CD4-positive, alpha-beta T cell (primary cell): Measurements from ENCODE around the gene IGFLR1. TPM values are rescaled to one million over a fixed set of nuclear protein-coding genes. Genes with fewer than 3 reads are reported as not detected.
A peak's percentile ranks its signal among the peaks of the same experiment; 100 is the strongest.

Experiments
- ATAC-seq: fragments of 200-7000 bp; cut with Tn5 transposase; one replicate; pipeline ENCODE4 v1.10.0; 2022; ENCODE audit warnings: mild to moderate bottlenecking; ENCODE audit not compliant: poor library complexity
- CTCF ChIA-PET: fragments of 350-600 bp; sonication (Branson Sonifier 250); formaldehyde crosslinking; loops from one replicate; lab custom pipeline; 2021; ENCODE audit warnings: antibody characterized with exemption, inconsistent platforms; lab: Charles Lee
- POLR2A ChIA-PET: fragments of 350-600 bp; sonication (Branson Sonifier 250); formaldehyde crosslinking; loops from one replicate; lab custom pipeline; 2021; ENCODE audit warnings: antibody characterized with exemption, inconsistent platforms; lab: Charles Lee
- DNase-seq, 14 experiments: peaks; one replicate each; pipeline ENCODE4 v3.0.0-alpha.2; 2013 to 2020; ENCODE audit warnings: mixed read lengths in 2 of 14
- H3K27ac ChIP-seq, 2 donors: one replicate each; pipeline versions ENCODE4 v1.5.1 to v1.7.0; 2013; ENCODE audit warnings: low read length in 2 of 2, low read depth in 1 of 2, mild to moderate bottlenecking in 1 of 2
- H3K27me3 ChIP-seq, 2 experiments: 1 replicate in 1 of 2; 2 replicates in 1 of 2; pipeline versions ENCODE4 v1.6.1 to v1.7.0; 2013; ENCODE audit warnings: low read length in 2 of 2, control low read depth in 1 of 2, mild to moderate bottlenecking in 1 of 2, moderate library complexity in 1 of 2; ENCODE audit not compliant: insufficient read depth in 2 of 2, control insufficient read depth in 1 of 2
- H3K36me3 ChIP-seq: one replicate; pipeline ENCODE4 v1.6.1; 2013; ENCODE audit warnings: low read length, control low read depth; ENCODE audit not compliant: insufficient read depth
- H3K4me1 ChIP-seq: one replicate; pipeline ENCODE4 v1.6.1; 2013; ENCODE audit warnings: low read length, control low read depth; ENCODE audit not compliant: insufficient read depth
- H3K4me3 ChIP-seq: one replicate; pipeline ENCODE4 v1.5.1; 2013; ENCODE audit warnings: mild to moderate bottlenecking, low read length, moderate library complexity
- H3K9me3 ChIP-seq, 2 experiments: 1 replicate in 1 of 2; 2 replicates in 1 of 2; pipeline versions ENCODE4 v1.6.1 to v1.7.0; 2013; ENCODE audit warnings: low read length in 2 of 2, mild to moderate bottlenecking in 2 of 2, control low read depth in 1 of 2, moderate library complexity in 1 of 2; ENCODE audit not compliant: control insufficient read depth in 1 of 2, insufficient read depth in 1 of 2
- H3K27ac Mint-ChIP-seq: one replicate; pipeline ENCODE4 v1.8.0; 2020; ENCODE audit warnings: mixed read lengths
- H3K27me3 Mint-ChIP-seq: one replicate; pipeline ENCODE4 v1.8.0; 2021; ENCODE audit warnings: mixed read lengths
- H3K36me3 Mint-ChIP-seq: one replicate; pipeline ENCODE4 v1.8.0; 2021; ENCODE audit warnings: low read depth, mixed read lengths
- H3K4me1 Mint-ChIP-seq: one replicate; pipeline ENCODE4 v1.8.0; 2021; ENCODE audit warnings: low read depth, mixed read lengths
- H3K4me3 Mint-ChIP-seq: one replicate; pipeline ENCODE4 v1.8.0; 2020; ENCODE audit warnings: mild to moderate bottlenecking, mixed read lengths
- H3K9me3 Mint-ChIP-seq: one replicate; pipeline ENCODE4 v1.8.0; 2020; ENCODE audit warnings: mixed read lengths
- intact Hi-C, 2 experiments: fragments of 100-400 bp; cut with DNase I in 1 of 2; cut with micrococcal nuclease in 1 of 2; formaldehyde crosslinking; loops; one replicate each; pipeline versions ENCODE4 v1.15.1 to v1.9.0; 2023 to 2025; cut with DNase I, micrococcal nuclease
- total RNA-seq, 174 experiments: library from RNA in 2 of 174; stranded (reverse) in 2 of 174; gene quantifications; one replicate each; pipeline ENCODE4 v1.2.3 and lab custom pipeline; 2021 to 2026
- TF ChIP-seq, protein P1 (sequence below): fragments of 200-600 bp; IDR thresholded peaks from one replicate; pipeline ENCODE4 v1.8.0; 2022; ENCODE audit warnings: antibody characterized with exemption, mild to moderate bottlenecking

IGFLR1 gene
- total RNA-seq, 2 experiments from 2014 or later = 40.3 to 43.1 TPM

DNA sequence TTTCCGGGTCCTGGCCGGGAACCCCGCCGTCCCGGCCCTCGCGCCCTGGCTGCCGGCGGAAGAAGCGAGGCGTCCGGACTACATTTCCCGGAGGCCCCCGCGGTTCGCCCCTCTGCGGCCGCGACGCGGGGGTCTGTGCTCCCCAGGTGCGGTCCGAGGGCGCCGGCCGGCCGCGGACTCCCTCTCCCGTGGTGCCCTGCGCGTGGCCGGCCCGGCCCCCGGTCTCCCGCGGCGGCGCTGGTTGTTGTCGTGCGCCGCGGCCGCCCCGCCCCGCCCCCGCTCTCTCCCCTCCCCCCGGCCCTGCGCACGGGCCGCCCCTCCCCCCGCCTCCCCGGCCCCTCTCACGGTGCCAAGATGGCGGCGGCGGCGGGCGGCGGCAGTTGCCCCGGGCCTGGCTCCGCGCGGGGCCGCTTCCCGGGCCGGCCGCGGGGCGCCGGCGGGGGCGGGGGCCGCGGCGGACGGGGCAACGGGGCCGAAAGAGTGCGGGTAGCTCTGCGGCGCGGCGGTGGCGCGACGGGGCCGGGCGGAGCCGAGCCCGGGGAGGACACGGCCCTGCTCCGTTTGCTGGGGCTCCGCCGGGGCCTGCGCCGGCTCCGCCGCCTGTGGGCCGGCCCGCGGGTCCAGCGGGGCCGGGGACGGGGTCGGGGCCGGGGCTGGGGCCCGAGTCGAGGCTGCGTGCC, 24.4 kb downstream of the IGFLR1 start, which contains the start of gene KMT2B:
TSS of gene KMT2B (plus strand) at position 339 of the 680 bp plus-strand sequence. CDS start at position 355, 16 bp downstream.
- Histone ChIP-seq H3K9me3 (no peaks in the 10 kb centered on the region), H3K4me3 (peak within 1 kb of the TSS; percentile 96), H3K27ac (peak within 1 kb of the TSS; percentile 73 to 76), H3K4me1 (peaks cover 63% of the 10 kb centered on the region), H3K36me3 (peaks cover 30% of the 10 kb centered on the region), H3K27me3 (no peaks in the 10 kb centered on the region)
- TF ChIP-seq, protein P1, sequence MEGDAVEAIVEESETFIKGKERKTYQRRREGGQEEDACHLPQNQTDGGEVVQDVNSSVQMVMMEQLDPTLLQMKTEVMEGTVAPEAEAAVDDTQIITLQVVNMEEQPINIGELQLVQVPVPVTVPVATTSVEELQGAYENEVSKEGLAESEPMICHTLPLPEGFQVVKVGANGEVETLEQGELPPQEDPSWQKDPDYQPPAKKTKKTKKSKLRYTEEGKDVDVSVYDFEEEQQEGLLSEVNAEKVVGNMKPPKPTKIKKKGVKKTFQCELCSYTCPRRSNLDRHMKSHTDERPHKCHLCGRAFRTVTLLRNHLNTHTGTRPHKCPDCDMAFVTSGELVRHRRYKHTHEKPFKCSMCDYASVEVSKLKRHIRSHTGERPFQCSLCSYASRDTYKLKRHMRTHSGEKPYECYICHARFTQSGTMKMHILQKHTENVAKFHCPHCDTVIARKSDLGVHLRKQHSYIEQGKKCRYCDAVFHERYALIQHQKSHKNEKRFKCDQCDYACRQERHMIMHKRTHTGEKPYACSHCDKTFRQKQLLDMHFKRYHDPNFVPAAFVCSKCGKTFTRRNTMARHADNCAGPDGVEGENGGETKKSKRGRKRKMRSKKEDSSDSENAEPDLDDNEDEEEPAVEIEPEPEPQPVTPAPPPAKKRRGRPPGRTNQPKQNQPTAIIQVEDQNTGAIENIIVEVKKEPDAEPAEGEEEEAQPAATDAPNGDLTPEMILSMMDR = no peak
- DNase-seq = no peak
- H3K9me3 Mint-ChIP-seq = no peaks in the 10 kb centered on the region
- ATAC-seq = peak; percentile 28
- peak within 1 kb of the TSS; percentile 95 for H3K4me3 Mint-ChIP-seq
- intact Hi-C loops = loop anchor here (1.0 to 10.0 kb wide), 11 partner anchors 16 to 453 kb away; partner anchors contain the start of genes PROSER3 (in 2 of the 2), PSENEN (in 2 of the 2), U2AF1L4 (in 2 of the 2) and COX6B1 (in 1 of the 2)
- H3K27me3 Mint-ChIP-seq = no peaks in the 10 kb centered on the region
- POLR2A ChIA-PET = interaction anchor here (1.0 to 2.1 kb wide), 10 partner anchors 10 to 397 kb away, joined by 3 to 20 read pairs (median 8); partner anchors contain the start of genes IGFLR1, LIN37, POLR2I and PSENEN
- H3K27ac Mint-ChIP-seq = peak within 1 kb of the TSS; percentile 89
- peaks cover 62% of the 10 kb centered on the region for H3K4me1 Mint-ChIP-seq
- peaks cover 42% of the 10 kb centered on the region for H3K36me3 Mint-ChIP-seq
- CTCF ChIA-PET = no interaction called here

DNA sequence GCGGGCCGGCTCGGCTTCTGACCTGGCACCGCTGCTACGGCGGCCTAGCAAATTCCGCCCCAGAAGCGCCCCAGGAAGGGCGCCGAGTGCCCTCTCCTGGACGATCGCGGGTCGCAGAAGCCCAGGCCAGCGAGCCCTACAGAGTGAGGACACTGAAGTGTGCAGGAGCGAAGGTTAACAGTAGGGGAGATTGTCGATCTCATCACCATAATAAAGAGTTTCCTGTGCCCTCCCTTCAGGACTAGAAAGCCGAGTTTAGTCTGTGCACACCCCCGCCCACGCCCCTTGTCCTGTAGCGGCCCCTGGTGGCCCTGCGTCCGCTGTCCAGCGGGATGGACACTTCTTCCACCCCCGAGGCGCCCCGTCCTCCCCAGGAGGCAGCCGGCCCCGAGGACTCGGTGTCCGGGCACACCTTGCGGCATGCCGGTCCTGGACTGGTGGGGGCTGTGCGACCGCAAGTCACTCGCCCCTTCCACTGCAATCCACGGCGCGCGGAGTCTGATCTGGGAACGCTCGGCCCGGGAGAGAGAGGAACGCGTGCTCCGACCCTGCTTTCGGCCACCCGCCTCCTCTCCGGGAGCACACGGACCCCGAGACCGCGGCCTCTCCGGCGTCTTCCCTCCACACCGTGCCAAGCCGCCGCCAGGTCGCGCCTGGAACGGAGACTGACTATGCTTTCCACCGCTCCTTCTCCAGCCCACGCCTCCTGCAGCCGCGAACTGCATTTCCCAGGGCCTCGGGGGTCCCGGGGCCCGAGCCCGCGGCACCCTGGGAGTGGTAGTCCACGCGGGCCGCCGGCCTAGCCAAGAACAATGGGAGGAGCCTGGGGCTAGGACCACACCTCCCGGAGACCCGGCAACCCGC, 25.2 kb downstream of the IGFLR1 start:
- peak overlapping the region; percentile 89 for H3K27ac Mint-ChIP-seq
- peak overlapping the region; percentile 96 for H3K4me3 ChIP-seq
- H3K36me3 ChIP-seq = peaks cover 22% of the 10 kb centered on the region
- no peaks in the 10 kb centered on the region for H3K27me3 ChIP-seq
- CTCF ChIA-PET = interaction anchor here (0.6 to 1.0 kb wide), 2 partner anchors 34 to 213 kb away, joined by 3 to 4 read pairs; no protein-coding TSS in a partner anchor
- TF ChIP-seq, protein P1 = peak; percentile 95
- H3K36me3 Mint-ChIP-seq = peaks cover 34% of the 10 kb centered on the region
- peaks cover 71% of the 10 kb centered on the region for H3K4me1 ChIP-seq
- intact Hi-C loops = loop anchor here (1.0 to 10.0 kb wide), 13 partner anchors 15 to 452 kb away; partner anchors contain the start of genes PROSER3 (in 2 of the 2), PSENEN (in 2 of the 2), U2AF1L4 (in 2 of the 2) and COX6B1 (in 1 of the 2)
- H3K27me3 Mint-ChIP-seq = no peaks in the 10 kb centered on the region
- peaks cover 70% of the 10 kb centered on the region for H3K4me1 Mint-ChIP-seq
- DNase-seq (peak; percentile 92 to 99 (median 96)), ATAC-seq (peak; percentile 85)
- H3K4me3 Mint-ChIP-seq = peak overlapping the region; percentile 93
- peak overlapping the region; percentile 73 to 76 for H3K27ac ChIP-seq
- POLR2A ChIA-PET = interaction anchor here (1.4 to 6.3 kb wide), 6 partner anchors 15 to 28 kb away, joined by 6 to 63 read pairs (median 14); partner anchors contain the start of genes IGFLR1, PSENEN and U2AF1L4
- no peaks in the 10 kb centered on the region for H3K9me3 Mint-ChIP-seq
- H3K9me3 ChIP-seq = no peaks in the 10 kb centered on the region
